ENCODE results near the gene ERICH3. TPM values are rescaled to one million over a fixed set of nuclear protein-coding genes. Genes with fewer than 3 reads are reported as not detected.

ERICH3 gene, protein sequence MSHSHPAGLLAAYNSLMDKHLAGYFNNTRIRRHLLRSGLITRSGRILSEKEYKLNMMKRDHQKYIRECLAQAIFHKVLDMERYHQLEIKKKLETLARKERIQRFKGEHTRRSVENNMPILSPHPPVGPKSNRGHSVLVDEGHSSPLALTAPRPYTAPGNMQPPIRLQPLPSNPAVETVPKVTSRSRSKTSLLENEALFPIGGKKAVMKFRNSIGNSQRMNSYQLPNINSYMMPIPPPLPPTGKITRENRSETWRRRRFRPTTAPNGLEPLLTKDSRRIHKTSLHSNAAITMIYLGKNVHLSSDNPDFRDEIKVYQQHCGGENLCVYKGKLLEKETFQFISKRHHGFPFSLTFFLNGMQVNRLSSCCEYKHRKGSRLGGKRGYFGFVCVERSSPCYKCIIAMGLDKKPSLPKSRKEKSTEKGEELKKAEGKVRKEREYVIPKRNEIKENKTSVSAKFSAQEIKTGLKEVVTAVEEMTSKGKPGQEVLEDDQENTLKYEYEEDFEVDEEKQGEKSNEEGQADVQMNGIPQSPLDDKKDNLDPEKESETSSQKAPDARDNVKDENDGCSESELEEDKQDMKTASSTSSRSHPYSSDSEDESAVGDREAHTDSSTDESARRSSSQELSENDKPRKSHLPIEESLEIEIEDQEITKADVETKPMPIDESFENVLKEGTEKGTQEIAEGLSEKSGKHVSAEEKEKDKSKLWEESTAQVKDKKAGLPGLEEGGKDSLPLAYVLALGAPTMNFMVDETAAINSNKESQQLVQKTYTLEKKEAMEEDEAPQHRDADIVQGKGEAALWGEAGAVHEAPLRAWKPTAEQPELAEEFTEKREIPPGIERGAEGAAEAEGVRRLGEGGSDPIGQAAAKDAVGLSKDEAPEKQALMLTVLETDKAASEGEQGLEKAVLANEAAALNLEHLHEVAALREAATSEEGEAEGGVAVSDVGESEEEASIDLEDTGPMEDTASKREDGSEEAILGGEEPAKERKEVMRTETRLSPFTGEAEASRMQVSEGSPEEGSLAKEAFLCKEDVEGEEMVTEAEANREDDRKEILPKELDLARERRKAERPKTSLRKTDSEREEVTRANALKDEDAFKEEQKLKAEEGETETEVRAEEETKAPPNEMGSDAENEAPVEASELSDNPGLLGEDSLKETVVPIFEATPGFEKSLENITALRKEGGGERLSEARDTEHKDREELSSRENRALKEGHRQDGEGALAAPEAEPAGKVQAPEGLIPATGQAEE (N-terminal part only)
- not detected in 2 replicates for total RNA-seq

GRCh38 chr1:74673351-74674111, at the start of gene ERICH3:
TSS of gene ERICH3 (minus strand) at chr1:74673792. CDS start at chr1:74673519, 273 bp downstream.

Other genes starting within 250 kb of the ERICH3 start
- gene LRRC53, start 161.2 kb downstream of the ERICH3 start, total RNA-seq, result not detected in 2 replicates
- 37.5 and 44.0 TPM in 2 replicates for gene CRYZ, start 59.3 kb upstream of the ERICH3 start, total RNA-seq
- gene TYW3, start 59.4 kb upstream of the ERICH3 start, total RNA-seq, result 12.0 and 16.2 TPM in 2 replicates